SKM-1 (cell line): ENCODE results near the gene CLPTM1L.
"Not testable (repeated sequence)": the region's sequence is repeated elsewhere in the genome, so short reads cannot be mapped to it uniquely, and the experiment has no call there.

Experiments
- DNase-seq: peaks from one replicate; lab custom pipeline; 2025; ENCODE audit not compliant: unreplicated experiment; lab: John Stamatoyannopoulos, UW

The CLPTM1L gene

GRCh38 chr5:1381370-1382247, 36.7 kb upstream of the CLPTM1L start:
- DNase-seq = no peak

GRCh38 chr5:1380910-1381309, 36.0 kb upstream of the CLPTM1L start:
- no peak for DNase-seq

- DNase-seq = no peak
Measured at GRCh38 chr5:1380011-1380817, 35.3 kb upstream of the CLPTM1L start.

DNA sequence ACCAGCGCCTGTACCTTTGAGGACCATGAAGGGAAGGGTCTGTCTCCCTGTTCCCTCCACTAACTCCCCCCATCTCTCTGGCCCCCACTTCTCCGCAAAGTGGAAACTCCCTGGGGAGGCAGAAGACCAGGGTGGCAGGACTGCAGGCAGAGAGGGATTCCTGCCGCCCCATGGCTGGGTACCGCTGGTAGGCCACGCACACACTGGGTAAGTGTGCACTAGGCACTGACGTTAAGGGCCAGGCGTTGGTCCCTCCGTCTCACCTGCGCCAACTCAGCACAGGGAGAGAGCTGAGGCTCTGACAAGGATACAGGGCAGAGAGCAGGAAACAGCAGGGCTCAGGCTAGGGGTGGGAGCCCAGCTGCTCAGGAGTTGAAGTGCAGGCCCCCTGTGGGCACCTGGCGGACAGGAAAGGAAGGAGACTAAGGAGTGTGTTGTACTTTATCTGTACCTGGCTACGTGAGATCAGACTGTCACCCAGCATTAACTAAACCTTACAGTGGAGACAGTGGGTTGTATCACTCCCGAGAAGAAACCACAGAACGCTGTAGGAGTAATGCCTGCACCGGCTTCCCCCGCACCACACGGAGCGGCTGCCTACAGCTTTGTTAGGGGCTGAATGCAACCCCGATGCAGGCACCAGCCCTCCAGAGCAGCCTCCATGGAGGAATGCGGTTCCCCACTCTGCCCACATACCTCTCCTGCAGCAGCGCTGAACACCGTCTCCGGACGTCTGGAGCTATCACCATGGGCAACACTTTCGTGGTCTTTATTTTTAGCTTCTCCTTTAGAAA, 34.2 kb upstream of the CLPTM1L start:
- no peak for DNase-seq

DNA sequence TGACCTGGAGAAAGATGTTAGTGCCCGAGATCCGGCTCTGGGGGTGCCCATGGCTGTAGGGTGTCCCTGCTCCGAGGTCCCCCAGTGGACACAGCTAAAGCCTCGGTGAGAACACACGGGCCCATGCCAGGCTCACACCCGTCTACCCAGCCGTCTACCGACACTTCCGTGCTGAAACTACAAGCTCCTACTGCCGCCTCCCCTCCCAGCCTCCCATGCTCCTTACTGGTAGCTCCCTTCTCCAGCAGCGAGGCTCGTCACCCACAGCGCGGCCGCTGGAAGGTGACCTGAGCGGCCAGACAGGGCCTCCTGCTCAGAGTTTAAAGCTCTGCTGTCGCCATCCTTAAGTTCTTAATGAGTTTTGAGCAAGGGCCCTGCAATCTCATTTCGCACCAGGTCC, 33.2 kb upstream of the CLPTM1L start:
- no peak for DNase-seq

DNA sequence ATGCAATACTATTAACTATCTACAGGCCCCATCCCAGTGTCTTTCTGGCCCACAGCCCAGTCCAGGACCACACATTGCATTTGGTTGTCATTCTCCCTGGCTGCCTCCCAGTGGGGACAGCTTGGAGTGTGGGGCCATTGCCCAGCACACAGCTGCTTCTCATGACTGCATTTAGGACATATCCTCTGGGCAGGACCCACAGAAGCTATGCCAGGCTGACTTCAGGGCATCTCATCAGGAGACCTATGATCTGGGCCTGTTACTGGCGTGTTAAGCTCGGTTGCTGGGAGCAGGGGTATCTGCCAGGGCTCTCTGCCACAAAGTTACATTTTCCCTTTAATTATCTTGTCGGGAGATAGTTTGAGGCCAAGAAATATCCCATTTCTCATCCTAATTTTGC, 32.1 kb upstream of the CLPTM1L start:
- no peak for DNase-seq

- no peak for DNase-seq
Measured at GRCh38 chr5:1375871-1376810, 31.2 kb upstream of the CLPTM1L start.

DNA sequence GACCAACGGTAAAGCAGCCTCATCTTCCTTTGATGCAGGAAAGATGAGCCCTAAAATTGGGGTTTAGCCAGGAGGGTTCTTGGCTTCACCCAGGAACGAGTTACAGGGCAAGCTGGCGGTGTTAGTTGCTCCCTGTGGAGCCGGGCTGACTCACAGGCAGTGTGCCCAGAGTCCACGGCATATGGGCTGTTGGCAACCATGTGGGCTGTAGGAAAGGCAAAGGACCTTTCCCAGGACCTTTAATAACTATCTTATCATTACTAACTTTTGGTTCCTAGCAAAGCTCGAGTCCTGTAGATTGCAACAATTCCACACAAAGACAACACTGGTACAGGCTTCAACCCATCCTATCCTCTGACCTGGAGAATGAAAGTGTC, 29.8 kb upstream of the CLPTM1L start:
- no peak for DNase-seq

- DNase-seq = no peak
Measured at GRCh38 chr5:1374030-1374678, 29.3 kb upstream of the CLPTM1L start.

GRCh38 chr5:1371972-1372342, 27.1 kb upstream of the CLPTM1L start:
- not testable (repeated sequence) for DNase-seq

DNA sequence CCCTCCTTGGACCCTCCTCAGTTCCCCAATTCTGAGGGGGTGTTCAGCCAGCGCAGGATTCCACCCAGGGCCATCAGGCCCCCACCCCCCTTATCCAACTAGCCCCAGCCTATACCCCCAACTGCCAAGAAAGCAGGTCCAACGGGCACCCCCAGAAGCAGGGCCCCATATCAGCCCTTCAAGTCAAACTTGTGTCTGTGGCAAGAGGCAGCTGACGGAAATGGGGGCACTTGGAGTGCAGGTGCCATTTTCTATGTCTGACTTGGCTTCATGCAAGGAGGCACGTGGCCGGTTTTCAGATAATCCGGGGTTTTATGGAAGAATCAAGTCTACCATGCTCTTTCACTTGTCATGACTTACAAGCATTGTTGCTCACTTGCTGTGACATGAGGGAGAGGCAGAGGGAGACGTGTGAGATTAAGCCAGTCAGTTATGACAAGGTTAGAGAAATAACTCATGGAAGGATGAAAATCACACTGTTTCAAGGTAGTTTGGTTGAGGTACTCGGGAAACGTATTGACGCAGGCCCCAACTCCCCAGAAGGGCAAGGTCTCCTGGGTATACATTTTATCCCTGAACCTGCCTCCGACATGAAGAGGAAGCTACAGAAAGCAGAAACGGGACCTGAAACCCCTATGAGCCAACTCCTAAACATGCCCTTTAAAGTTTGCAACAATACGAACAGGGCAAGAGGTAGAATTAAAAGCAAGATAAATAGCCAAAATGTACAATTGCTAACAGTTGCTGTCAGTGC, 26.5 kb upstream of the CLPTM1L start:
- DNase-seq = no peak

DNA sequence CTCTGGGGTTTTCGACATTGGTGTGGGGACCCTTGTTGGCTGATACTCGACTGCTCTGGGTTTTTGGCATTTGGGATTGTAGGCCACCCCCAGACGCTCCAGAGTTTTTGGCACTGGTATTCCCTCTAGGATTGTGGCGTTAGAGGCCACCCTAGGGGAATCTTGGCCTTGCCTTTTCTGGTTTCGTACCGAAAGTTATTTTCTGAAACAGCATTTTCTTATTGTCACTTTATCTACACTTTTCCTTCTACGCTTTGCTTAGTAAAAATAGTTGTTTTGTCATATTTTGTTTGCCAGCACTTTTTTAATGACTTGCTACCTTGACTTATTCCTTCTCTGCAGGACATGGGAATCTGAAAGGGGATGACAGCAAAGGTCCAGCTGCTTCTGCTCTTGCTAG, 25.1 kb upstream of the CLPTM1L start:
- DNase-seq = no peak

DNA sequence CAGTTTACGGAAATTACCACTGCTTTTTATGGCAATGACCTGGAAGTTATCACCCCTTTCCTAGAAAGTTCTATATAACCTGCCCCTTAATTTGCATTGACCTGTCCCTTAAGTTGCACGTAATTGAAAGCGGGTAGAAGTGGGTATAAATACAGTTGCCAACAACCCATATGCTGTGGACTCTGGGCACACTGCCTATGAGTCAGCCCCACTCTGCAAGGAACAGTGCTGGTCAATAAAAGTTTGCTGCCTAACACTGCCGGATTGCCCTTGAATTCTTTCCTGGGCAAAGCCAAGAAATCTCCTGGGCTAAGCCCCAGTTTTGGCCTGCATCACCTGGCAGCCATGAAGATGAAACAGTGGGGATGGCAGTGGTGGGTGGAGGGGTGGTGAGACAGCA, 23.9 kb upstream of the CLPTM1L start:
- no peak for DNase-seq

- no peak for DNase-seq
Measured at GRCh38 chr5:1368236-1368635, 23.3 kb upstream of the CLPTM1L start.

- no peak for DNase-seq
Measured at GRCh38 chr5:1367149-1367548, 22.2 kb upstream of the CLPTM1L start.

- DNase-seq = no peak
Measured at GRCh38 chr5:1366514-1366913, 21.6 kb upstream of the CLPTM1L start.

DNA sequence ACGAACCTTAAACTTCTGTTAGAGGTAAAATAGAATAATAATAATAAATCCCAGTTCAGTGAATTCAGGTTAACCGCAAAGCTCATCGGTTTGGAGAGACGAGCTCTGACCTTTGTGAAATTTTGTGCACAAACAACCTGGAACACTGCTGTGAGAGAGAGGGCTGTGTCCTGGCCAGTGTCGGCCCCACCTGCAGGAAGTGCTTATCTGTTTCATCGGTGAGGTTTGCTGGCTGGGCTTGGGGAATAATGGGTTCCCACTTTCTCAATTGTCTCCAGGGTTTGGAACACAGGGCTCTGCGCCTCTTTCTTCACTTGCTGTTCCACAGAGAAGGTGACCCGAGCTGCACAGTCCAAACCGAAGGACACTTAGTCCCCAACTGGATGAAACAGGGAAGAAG, 19.3 kb upstream of the CLPTM1L start:
- no peak for DNase-seq

DNA sequence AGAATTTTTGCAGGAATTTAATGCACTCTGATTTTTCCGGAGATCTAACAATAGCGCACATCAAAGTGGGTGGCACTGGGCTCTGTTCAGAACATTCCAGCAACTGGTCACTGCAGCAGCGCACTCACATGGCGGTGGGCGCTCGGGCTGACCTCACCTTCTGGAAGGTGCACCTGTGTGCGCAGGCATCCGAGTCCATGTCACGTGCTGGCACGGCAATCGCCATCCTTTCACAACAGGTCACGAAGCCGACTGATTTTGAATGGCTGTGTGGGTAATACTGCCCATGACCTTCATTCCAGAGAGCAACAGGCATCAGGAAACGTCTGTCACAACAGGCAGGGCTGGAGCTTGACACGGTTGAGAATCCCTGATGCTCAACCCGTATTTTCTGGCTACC, 18.7 kb upstream of the CLPTM1L start:
- no peak for DNase-seq

DNA sequence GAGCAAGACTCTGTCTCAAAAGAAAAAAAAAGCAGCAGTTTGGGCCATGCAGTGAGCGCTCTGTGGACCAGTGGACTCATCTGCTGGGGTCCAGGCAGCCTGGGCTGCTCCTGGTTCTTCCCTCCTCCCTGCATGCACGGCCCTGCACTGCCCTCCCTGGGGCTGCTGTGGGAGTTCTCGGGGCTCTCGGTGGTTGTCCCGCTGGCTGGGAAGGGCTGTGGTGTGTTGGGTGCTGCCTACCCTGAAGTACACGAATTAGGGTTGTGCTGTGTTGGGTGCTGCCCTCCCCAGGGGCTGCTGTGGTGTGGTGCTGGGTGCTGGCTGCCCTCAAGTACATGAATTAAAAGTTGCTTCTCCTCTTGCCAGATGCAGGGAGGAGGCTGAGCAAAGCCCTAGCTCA, 18.3 kb upstream of the CLPTM1L start:
- no peak for DNase-seq
